PC-3 (cell line): ENCODE results near the gene HERC5. TPM values are rescaled to one million over a fixed set of nuclear protein-coding genes. Genes with fewer than 3 reads are reported as not detected.

ENCODE experiments used
- ATAC-seq: fragments of 200-7000 bp; cut with Tn5 transposase; 2 replicates; pipeline ENCODE4 v1.9.1; 2020; ENCODE audit warnings: mild to moderate bottlenecking, moderate library complexity
- BruUV-seq: library from RNA; stranded (reverse); fragments of 400-500 nt; replicated peaks from 2 replicates; lab custom pipeline; 2021; lab: Mats Ljungman, UMichigan
- CTCF ChIA-PET: fragments of 300-600 bp; sonication (Branson Sonifier 250); formaldehyde crosslinking; loops from one replicate; lab custom pipeline; 2022; ENCODE audit warnings: antibody characterized with exemption; lab: Charles Lee
- POLR2A ChIA-PET: fragments of 300-600 bp; sonication (Branson Sonifier 250); formaldehyde crosslinking; loops from one replicate; lab custom pipeline; 2022; ENCODE audit warnings: antibody characterized with exemption; ENCODE audit not compliant: unreplicated experiment; lab: Charles Lee
- DNase-seq: peaks from one replicate; pipeline ENCODE4 v3.0.0-alpha.2; 2015
- H2AFZ ChIP-seq: fragments of 300-600 bp; sonication (generic); 2 replicates; pipeline ENCODE4 v1.6.0; 2016; ENCODE audit warnings: antibody characterized with exemption, low read length
- H3F3A ChIP-seq: fragments of 300-600 bp; sonication (generic); one replicate; pipeline ENCODE4 v1.6.0; 2017; ENCODE audit warnings: antibody characterized with exemption, low read length, control low read depth, mild to moderate bottlenecking; ENCODE audit not compliant: unreplicated experiment
- H3K27ac ChIP-seq: fragments of 300-600 bp; sonication (generic); 2 replicates; pipeline ENCODE4 v1.5.1; 2016; ENCODE audit warnings: mild to moderate bottlenecking, low read length
- H3K27me3 ChIP-seq: fragments of 300-600 bp; sonication (generic); 2 replicates; pipeline ENCODE4 v1.6.1; 2016; ENCODE audit warnings: low read length, mixed read lengths
- H3K36me3 ChIP-seq: fragments of 300-600 bp; sonication (generic); 2 replicates; pipeline ENCODE4 v1.6.1; 2016; ENCODE audit warnings: low read depth, mixed run types, low read length, mixed read lengths
- H3K4me1 ChIP-seq: fragments of 300-600 bp; sonication (generic); 2 replicates; pipeline ENCODE4 v1.5.1; 2016; ENCODE audit warnings: low read length; ENCODE audit not compliant: insufficient read depth
- H3K4me2 ChIP-seq: fragments of 300-600 bp; sonication (generic); 2 replicates; pipeline ENCODE4 v1.6.0; 2016; ENCODE audit warnings: low read length
- H3K4me3 ChIP-seq: fragments of 300-600 bp; sonication (generic); 2 replicates; pipeline ENCODE4 v1.5.1; 2016; ENCODE audit warnings: mild to moderate bottlenecking, low read length, mixed read lengths
- H3K79me2 ChIP-seq: fragments of 300-600 bp; sonication (generic); 2 replicates; pipeline ENCODE4 v1.6.1; 2017; ENCODE audit warnings: low read length, mixed read lengths
- H3K9ac ChIP-seq: fragments of 300-600 bp; sonication (generic); 2 replicates; pipeline ENCODE4 v1.6.0; 2016; ENCODE audit warnings: mild to moderate bottlenecking, low read length
- H3K9me2 ChIP-seq: fragments of 300-600 bp; sonication (generic); replicated peaks from 2 replicates; pipeline ENCODE4 v1.6.1; 2016; ENCODE audit warnings: mixed run types, low read length, mixed read lengths
- H3K9me3 ChIP-seq: fragments of 300-600 bp; sonication (generic); 2 replicates; pipeline ENCODE4 v1.6.1; 2016; ENCODE audit warnings: low read length, mixed read lengths
- H4K20me1 ChIP-seq: fragments of 300-600 bp; sonication (generic); 2 replicates; pipeline ENCODE4 v1.6.1; 2016; ENCODE audit warnings: low read length, mixed read lengths
- EZH2 ChIP-seq: fragments of 300-600 bp; sonication (generic); IDR thresholded peaks from one replicate; pipeline ENCODE4 v1.6.1; 2017; ENCODE audit warnings: antibody characterized with exemption, mild to moderate bottlenecking, low read length; ENCODE audit not compliant: unreplicated experiment
- EZH2phosphoT487 ChIP-seq: fragments of 300-600 bp; sonication (generic); IDR thresholded peaks from 2 replicates; pipeline ENCODE4 v1.6.1; 2018; ENCODE audit warnings: mild to moderate bottlenecking, antibody characterized with exemption, low read length, borderline replicate concordance
- intact Hi-C: fragments of 100-400 bp; cut with micrococcal nuclease; formaldehyde crosslinking; loops from 2 replicates; pipeline ENCODE4 v1.9.0; 2023
- total RNA-seq: library from RNA; depleted of rRNA; stranded (reverse); fragments of >200 nt; gene quantifications from 2 replicates; pipeline ENCODE4 v1.2.3, GENCODE V29; 2014
- TF ChIP-seq, protein P1 (sequence below): fragments of 300-600 bp; sonication (generic); conservative IDR thresholded peaks from 2 replicates; pipeline ENCODE4 v1.5.1; 2017; ENCODE audit warnings: antibody characterized with exemption, low read depth, mild to moderate bottlenecking, low read length

The HERC5 gene
- total RNA-seq, 1 experiment from 2014 or later, result 2.6 TPM

DNA sequence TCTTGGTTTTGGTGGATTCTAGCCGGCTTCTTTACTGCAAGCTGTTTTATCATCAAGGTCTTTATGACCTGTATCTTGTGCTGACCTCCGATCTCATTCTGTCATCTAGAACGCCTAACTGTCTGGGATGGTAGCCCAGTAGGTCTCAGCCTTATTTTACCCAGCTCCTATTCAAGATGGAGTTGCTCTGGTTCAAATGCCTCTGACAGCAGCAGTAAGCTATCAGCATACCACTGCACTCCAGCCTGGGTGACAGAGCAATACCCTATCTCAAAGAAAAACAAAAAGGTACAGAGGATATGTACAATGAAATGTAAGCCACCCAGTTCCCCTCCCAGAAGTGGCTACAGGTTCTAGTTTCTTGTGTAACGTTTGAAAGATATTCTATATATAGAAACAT, 42.2 kb upstream of the HERC5 start:
- BruUV-seq, result no TSS peak
- no peaks in the 10 kb centered on the region for H3K9me2 ChIP-seq
- H2AFZ ChIP-seq, result no peak overlapping the region
- no peaks in the 10 kb centered on the region for H3K79me2 ChIP-seq
- no peak for TF ChIP-seq EZH2
- TF ChIP-seq, protein P1, sequence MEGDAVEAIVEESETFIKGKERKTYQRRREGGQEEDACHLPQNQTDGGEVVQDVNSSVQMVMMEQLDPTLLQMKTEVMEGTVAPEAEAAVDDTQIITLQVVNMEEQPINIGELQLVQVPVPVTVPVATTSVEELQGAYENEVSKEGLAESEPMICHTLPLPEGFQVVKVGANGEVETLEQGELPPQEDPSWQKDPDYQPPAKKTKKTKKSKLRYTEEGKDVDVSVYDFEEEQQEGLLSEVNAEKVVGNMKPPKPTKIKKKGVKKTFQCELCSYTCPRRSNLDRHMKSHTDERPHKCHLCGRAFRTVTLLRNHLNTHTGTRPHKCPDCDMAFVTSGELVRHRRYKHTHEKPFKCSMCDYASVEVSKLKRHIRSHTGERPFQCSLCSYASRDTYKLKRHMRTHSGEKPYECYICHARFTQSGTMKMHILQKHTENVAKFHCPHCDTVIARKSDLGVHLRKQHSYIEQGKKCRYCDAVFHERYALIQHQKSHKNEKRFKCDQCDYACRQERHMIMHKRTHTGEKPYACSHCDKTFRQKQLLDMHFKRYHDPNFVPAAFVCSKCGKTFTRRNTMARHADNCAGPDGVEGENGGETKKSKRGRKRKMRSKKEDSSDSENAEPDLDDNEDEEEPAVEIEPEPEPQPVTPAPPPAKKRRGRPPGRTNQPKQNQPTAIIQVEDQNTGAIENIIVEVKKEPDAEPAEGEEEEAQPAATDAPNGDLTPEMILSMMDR, result no peak
- TF ChIP-seq EZH2phosphoT487, result no peak
- H3K9ac ChIP-seq, result no peak overlapping the region
- H3K36me3 ChIP-seq, result no peaks in the 10 kb centered on the region
- intact Hi-C loops, result no loop called here
- ATAC-seq (no peak), DNase-seq (no peak)
- H3K4me1 ChIP-seq, result peaks cover 4% of the 10 kb centered on the region
- no peaks in the 10 kb centered on the region for H4K20me1 ChIP-seq
- H3K4me2 ChIP-seq, result no peak overlapping the region
- H3F3A ChIP-seq, result no peaks in the 10 kb centered on the region
- H3K27ac ChIP-seq, result no peak overlapping the region
- POLR2A ChIA-PET, result no interaction called here
- H3K4me3 ChIP-seq, result no peak overlapping the region
- CTCF ChIA-PET, result no interaction called here
- no peaks in the 10 kb centered on the region for H3K9me3 ChIP-seq
- H3K27me3 ChIP-seq, result no peaks in the 10 kb centered on the region

DNA sequence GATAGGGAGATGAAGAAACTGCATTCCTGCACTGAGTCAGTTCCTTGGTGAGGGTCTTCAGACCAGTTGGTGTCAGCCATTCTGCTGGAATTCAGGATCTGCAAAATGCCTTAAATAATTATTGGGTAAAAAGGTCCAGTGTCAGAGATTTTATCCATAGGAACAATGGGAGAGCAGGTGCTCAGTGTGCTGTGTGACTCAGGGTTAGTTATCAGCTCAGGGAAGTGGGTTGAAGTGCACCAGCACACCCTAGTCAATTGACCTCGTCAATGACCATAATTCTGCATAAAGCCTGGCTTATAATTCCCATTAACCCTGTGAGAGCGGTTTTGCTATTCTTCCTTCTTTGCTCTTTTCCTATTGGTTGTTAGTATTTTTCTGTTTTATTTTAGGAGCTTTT, 40.9 kb upstream of the HERC5 start:
- no TSS peak for BruUV-seq
- TF ChIP-seq EZH2, result no peak
- TF ChIP-seq, protein P1, result no peak
- TF ChIP-seq EZH2phosphoT487, result no peak
- H3K27ac ChIP-seq, result no peak overlapping the region
- no peaks in the 10 kb centered on the region for H3K36me3 ChIP-seq
- peaks cover 4% of the 10 kb centered on the region for H3K4me1 ChIP-seq
- ATAC-seq (peak; percentile 27; the same call in 1 of the 2 replicates), DNase-seq (peak; percentile 23)
- no peak overlapping the region for H3K4me2 ChIP-seq
- H3K4me3 ChIP-seq, result no peak overlapping the region
- no peaks in the 10 kb centered on the region for H3K27me3 ChIP-seq
- H2AFZ ChIP-seq, result no peak overlapping the region
- no peaks in the 10 kb centered on the region for H3K9me2 ChIP-seq
- no peaks in the 10 kb centered on the region for H4K20me1 ChIP-seq
- H3K9ac ChIP-seq, result no peak overlapping the region
- CTCF ChIA-PET, result no interaction called here
- no peaks in the 10 kb centered on the region for H3F3A ChIP-seq
- H3K9me3 ChIP-seq, result no peaks in the 10 kb centered on the region
- no peaks in the 10 kb centered on the region for H3K79me2 ChIP-seq
- intact Hi-C loops, result no loop called here
- POLR2A ChIA-PET, result no interaction called here

DNA sequence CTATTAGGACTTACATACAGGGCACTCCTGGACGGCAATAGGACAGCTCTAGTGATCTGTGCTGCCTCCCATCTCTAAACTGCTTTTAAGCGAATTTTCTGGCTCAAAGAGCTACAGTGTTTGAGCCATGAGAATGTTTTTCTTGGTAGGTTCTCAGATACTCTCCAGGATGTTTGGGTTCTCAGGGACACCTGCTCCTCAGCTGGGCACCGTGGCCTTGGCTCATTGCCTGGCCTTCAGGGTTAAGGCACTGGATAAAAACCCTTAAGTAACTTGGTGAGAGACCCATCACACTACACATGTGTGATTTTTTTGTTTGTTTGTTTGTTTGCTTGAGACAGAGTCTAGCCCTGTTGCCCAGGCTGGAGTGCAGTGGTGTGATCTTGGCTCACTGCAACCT, 38.5 kb upstream of the HERC5 start:
- H3K27ac ChIP-seq, result no peak overlapping the region
- H3K9me3 ChIP-seq, result no peaks in the 10 kb centered on the region
- no peak overlapping the region for H2AFZ ChIP-seq
- ChIA-PET POLR2A (interaction anchor here (0.5 kb wide), 1 partner anchor 371 kb away, joined by 6 read pairs; no protein-coding TSS in a partner anchor), CTCF (no interaction called here)
- H3K79me2 ChIP-seq, result no peaks in the 10 kb centered on the region
- H3K36me3 ChIP-seq, result no peaks in the 10 kb centered on the region
- H3K9me2 ChIP-seq, result no peaks in the 10 kb centered on the region
- H3K4me1 ChIP-seq, result peaks cover 4% of the 10 kb centered on the region
- DNase-seq, result no peak
- no peaks in the 10 kb centered on the region for H3K27me3 ChIP-seq
- intact Hi-C loops, result no loop called here
- H3F3A ChIP-seq, result no peaks in the 10 kb centered on the region
- H3K9ac ChIP-seq, result no peak overlapping the region
- no peak overlapping the region for H3K4me3 ChIP-seq
- no peak overlapping the region for H3K4me2 ChIP-seq
- ATAC-seq, result no peak
- no peaks in the 10 kb centered on the region for H4K20me1 ChIP-seq
- BruUV-seq, result no TSS peak
- TF ChIP-seq, protein P1, result no peak
- TF ChIP-seq EZH2, result no peak
- TF ChIP-seq EZH2phosphoT487, result no peak
